HG03066 (cell line): ENCODE measurements around the gene UCN2.

ENCODE experiments used
- ATAC-seq: cut with Tn5 transposase; IDR thresholded peaks from one replicate; pipeline ENCODE4 v1.9.1; 2021; ENCODE audit warnings: low read depth; ENCODE audit not compliant: unreplicated experiment

UCN2 gene

GRCh38 chr3:48563382-48563918, at the start of gene UCN2:
TSS of gene UCN2 (minus strand) at chr3:48563781. CDS start at chr3:48563124, 657 bp downstream.
- ATAC-seq: no peak

GRCh38 chr3:48612309-48612708, 48.7 kb upstream of the UCN2 start:
- ATAC-seq: no peak

DNA sequence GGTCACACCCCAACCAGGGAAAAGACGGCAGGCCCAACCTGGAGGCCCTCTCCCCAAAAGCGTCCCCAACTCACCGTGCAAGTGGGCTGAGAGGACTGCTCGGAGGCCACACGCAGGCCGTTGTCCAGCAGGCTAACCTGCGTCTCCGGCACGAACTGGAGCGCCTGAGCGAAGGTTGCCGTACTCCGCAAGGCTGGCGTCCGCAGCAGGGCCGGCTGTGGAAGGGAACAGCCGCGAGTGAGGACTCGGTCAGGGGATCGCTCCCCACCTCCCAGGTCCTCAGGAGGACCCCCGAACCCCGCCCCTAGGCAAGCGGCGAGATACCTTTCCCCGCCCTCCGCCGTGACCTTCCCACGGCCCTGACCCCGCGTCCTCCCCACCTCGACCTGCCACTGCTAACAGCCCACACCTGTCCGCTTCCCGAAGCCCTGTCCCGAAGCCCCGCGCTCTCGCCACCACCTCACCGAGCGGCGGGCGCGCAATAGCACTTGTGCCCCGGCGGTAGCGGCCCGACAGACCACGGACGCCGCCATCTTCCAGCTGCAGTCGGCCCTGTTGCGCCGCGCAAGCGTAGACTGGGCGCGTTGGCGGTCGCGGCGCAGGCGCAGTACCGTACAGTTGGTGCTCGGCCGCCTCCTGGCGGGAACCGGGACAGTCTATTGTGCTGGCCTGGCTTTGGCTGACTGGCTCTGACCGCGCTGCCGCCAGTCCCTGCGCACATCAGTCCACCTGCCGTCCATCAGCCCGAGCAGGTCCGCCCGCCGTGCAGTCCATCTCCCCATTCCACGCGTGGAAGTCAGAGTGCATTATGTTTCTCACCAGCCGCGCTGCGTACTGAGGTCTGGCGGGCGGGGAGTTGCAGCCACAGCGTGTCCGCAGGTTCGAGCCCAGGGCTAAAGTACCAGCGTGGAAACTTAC, 45.8 kb upstream of the UCN2 start, which contains the start of gene UQCRC1:
Gene UQCRC1 (minus strand): TSS at position 559 of the 918 bp plus-strand sequence. CDS start 26 bp downstream, at position 533.
- ATAC-seq: peak; percentile 96

DNA sequence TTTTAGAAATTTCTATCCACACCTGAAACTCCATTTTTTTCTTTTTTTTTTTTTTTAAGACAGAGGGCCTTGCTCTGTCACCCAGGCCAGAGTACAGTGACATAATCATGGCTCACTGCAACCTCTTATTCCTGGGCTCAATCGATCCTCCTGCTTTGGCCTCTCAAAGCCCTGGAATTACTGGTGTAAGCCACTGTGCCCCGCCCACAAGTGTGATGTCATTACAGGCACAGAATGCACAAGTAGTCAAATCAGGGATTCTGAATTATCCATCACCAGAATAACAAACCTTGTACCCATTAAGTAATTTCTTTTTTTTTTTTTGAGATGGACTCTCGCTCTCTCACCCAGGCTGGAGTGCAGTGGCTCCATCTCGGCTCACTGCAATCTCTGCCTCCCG, 43.9 kb upstream of the UCN2 start:
- ATAC-seq: no peak

- ATAC-seq: no peak
Observed at GRCh38 chr3:48601622-48601994, 38.0 kb upstream of the UCN2 start.

DNA sequence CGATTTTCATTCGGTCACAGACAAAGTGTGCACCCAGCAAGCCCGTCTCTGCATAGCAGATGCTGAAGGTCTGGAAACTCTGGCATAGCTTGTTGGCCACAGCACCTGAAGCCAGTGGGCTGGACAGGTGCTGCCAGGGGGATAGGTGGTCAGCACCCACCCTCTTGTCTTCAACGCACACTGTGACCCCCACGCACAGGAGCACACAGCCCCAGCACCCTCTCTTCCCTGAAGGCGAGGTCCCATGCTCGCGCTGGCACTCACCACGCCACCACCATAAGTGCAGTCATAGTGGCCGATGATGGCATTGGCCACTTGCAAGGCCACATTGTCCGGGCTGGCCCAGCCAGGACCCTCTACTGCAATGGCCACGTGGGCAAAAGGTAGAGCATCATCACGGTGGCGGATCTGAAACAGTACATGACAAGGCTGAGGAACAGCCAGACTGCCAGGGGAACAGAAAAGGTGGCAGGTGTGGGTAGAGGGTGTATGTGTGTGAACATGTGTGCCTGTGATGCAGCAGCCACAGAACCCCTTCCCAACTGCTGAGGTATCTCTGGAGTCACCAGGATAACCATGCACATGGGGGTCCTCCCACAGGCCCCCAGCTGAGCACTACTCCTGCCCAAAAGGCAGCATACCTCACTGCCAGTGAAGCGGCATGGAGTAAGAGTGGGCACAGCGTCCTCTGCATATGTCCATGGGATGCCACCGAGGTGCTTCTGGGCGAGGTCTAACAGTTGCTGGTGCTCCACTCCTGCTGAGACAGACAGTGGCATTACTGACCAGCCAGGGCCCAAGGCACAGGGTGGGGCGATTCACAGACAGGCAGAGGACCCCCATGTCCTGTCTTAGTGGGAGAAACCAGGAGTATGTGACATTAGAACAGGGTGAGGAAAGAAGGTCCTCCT, 37.4 kb upstream of the UCN2 start:
- no peak for ATAC-seq

- no peak for ATAC-seq
Observed at GRCh38 chr3:48599509-48600285, 36.1 kb upstream of the UCN2 start.

DNA sequence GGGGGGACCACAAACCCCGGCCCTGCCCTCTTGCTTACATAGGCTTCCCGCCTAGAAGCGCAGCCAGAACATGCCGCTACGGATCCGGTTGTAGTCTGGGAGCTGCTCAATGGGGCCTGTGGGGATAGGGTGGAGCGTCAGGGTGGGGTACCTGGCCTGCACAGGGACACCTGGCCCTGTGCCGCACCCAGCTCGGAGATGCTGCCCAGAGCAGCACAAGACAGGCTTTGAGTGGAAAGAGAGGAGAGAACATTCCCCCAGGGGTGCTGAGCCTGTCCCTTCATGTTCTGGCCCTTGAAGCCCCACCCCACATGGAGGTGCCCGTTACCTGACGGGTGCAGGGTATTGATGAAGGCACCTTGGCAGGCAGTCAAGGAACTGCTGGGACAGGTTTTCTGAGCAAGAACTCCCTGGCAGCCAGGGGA, 35.5 kb upstream of the UCN2 start:
- ATAC-seq: no peak

GRCh38 chr3:48598323-48599076, 34.9 kb upstream of the UCN2 start:
- ATAC-seq: no peak

DNA sequence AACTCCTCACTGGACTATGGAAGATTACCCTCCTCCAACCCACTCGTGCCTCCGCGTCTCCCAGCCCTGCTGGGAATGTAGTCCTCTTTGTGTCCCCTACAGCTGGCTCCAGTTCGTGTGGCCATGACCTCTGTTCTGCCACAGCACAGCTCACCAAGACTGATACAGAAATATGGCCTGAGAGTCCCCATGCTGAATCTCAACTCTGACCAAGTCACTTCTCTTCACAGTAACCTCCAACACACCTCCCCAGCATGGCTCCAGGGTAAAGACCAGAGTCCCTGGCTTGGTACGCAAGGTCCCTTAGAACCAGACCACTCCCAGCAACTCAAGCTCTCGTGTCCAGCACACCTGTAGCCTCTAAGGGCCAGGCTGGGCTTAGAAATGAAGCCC, 33.8 kb upstream of the UCN2 start:
- no peak for ATAC-seq

- ATAC-seq: no peak
Observed at GRCh38 chr3:48596676-48597407, 33.3 kb upstream of the UCN2 start.

GRCh38 chr3:48596157-48596556, 32.6 kb upstream of the UCN2 start:
- no peak for ATAC-seq

DNA sequence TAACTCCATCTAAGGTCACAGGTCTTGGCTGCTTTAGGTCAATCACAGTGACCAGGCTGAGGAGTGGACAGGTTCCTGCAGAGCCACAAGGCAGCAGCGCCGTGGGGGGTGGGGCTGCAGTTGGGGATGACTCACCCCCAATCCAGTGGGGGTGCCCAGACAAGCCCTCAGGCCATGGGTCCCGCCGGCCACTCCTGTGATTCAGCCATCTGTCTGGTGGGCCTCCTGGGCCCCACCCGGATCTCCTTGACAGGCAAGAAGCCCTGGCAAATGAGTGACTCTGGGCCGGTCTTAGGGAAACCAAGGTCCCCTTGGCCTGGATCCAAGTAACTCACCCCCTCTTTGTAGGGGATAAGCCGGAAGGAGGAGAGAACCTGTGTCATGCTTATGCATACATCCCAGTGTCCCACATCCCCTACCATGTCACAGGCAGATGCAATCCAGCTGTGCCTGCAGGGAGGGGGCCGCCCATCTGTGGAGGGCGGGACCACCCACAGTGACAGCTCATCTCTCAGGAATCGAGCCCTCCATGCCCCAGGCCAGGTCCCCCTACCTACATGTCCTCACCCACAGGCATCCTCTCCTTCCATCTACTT, 32.0 kb upstream of the UCN2 start:
- ATAC-seq: no peak

- no peak for ATAC-seq
Observed at GRCh38 chr3:48595075-48595525, 31.5 kb upstream of the UCN2 start, which contains the start of gene COL7A1. TSS of gene COL7A1 (minus strand) at chr3:48595329. CDS start at chr3:48595159, 170 bp downstream.

- no peak for ATAC-seq
Observed at GRCh38 chr3:48594417-48595049, 31.0 kb upstream of the UCN2 start.

DNA sequence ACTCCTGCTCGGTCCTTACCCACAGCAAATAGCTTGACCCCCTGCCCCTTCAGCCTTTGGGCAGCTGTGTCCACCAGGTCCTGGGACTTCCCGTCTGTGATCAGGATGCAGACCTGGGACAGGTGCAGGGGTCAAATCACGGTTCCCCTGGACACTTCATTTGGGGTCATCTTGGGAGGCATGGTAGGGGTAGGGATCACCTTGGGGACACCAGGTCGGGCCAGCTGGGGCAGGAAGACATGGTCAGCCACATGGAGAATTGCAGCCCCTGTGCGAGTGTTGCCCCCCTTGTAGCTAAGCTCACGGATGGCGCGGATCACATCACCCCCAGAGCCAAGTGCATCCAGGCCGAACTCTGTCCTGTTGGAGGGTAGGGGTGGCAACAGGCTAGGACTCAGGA, 29.8 kb upstream of the UCN2 start:
- ATAC-seq: no peak

DNA sequence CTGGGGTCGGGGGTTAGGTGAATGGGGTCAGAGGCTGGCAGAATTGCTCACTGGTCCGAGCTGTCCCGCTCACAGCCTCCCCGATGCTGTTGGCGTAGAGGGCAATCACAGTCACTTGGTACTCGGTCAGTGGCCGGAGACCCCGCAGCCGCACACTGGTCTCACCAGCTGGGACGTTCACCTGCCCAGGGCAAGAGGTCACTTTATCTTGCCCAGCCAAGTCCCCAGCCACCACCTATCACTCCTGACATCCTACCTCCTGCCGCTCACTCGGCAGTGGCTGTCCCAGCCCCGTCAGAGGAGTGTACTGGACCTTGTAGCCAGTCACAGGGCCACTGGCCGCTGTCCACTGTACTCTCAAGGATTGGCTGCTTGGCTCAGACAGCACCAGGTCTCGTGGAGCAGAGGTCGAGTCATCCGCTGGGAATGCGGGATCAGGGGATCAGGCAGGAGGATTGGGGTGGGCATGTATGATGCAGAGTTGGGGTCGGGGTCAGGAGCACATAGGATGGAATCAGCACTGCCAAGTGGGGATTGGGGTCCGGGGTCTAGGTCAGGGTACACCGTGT, 29.0 kb upstream of the UCN2 start:
- ATAC-seq: no peak
